Activated T-helper 9 cell treated with anti-CD3 and anti-CD28 coated beads, Interleukin-2, amount 50 U/mL, for 16 hours (primary cell): Measurements from ENCODE around the gene MEGF11.

Experiments
- DNase-seq: peaks from one replicate; pipeline ENCODE4 v3.0.0-alpha.2; 2020; ENCODE audit warnings: low read depth

Gene MEGF11

GRCh38 chr15:66170042-66170441 is 83.5 kb downstream of the MEGF11 start:
- no peak for DNase-seq

- no peak for DNase-seq
Measured at GRCh38 chr15:66169625-66170024, 83.9 kb downstream of the MEGF11 start.

- no peak for DNase-seq
Measured at GRCh38 chr15:66169023-66169422, 84.5 kb downstream of the MEGF11 start.

GRCh38 chr15:66167854-66168253 is 85.7 kb downstream of the MEGF11 start:
- DNase-seq: no peak

DNA sequence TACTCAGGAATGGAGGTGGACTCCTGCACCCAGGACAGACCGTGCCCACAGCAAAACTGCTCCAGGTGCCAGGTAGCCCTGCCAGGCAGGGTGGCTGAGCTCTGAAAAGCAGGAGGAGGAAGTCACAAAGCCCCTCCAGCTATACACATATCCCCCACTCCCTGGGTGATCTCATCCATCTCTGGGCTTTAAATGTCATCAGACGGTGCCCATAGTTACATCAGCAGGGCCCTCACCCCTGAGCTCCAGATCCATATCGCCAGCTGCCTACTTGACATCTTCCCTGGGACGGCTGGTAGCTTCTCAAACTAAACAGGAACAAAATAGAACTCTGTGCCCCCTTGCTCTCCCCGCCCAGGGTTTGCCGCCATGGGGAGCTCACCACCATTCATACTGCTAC is 87.7 kb downstream of the MEGF11 start:
- no peak for DNase-seq

- DNase-seq: no peak
Measured at GRCh38 chr15:66164788-66165187, 88.8 kb downstream of the MEGF11 start.

GRCh38 chr15:66163553-66163952 is 90.0 kb downstream of the MEGF11 start:
- no peak for DNase-seq

DNA sequence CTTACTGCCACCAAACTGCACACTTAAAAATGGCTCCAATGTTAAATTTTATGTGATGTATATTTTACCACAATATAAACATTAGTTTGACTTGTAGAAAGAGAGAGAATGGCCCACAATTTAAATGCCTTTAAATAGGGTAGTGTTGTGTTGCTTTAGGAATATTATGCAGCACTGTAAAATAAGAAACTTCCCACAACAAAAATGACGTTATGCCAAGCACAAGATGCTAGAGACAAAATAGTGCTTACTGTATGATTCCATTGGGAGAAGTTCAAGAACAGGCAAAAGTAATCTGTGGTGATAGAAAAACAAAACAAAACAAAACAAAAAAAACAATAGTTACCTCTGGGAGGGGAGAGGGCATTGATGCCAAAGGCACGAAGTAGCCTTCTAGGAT is 91.3 kb downstream of the MEGF11 start:
- no peak for DNase-seq

DNA sequence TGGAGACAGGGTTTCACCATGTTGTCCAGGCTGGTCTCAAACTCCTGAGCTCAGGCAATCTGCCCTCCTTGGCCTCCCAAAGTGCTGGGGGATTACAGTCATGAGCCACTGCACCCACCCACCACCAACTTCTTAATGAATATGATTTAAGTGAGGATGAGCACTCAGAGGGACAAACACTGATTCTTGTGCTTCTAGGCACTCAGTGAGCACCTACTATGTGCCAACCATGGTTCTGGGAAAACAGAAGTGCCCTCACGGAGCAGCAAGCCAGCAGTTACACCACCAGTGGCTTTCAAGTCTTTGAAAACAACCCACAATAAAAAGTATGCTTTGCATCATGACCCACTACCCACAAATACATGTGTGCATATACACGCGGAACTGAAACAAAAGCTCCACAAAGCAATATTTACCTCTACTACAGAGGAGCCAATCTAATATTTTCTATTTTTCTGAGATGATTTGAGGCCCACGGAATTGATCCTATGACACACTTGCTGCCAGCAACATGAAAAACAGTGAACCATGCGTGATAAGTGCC is 91.9 kb downstream of the MEGF11 start:
- DNase-seq: no peak

DNA sequence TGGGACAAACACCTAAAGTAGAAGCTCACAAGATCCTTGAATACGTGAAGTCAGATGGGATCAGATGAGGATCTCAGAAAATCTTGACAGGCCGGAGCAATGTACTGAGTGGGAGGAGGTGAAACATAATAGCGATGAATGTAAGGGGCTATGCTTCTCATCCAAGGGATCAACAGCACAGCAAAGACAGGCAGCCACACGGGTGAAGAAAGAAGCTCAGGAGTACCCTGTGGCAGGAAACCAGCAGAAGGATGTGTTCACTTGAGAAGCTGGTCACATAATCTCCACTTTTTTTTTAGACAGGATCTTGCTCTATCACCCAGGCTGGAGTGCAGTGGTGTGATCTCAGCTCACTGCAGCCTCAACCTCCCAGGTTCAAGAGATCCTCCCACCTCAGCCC is 92.4 kb downstream of the MEGF11 start:
- no peak for DNase-seq

DNA sequence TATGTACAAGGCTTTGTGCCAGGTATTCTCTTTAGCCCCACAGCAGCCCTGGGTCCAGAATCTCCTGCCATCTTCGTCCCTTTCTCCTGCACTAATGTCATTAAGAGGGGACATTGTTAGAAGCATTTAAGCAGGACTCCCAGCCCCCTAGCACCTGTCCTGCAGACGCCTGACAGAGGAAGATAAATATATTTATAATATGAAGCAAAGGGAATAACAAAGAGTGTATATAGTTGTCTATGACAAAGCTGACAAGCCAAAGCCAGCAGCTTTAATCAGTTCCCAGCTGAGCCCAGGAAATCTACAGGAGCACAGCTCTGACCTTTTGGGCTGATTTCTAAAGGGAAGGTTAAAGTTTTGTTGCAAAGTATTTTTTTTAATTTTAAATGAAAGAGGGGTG is 96.0 kb downstream of the MEGF11 start:
- no peak for DNase-seq

- no peak for DNase-seq
Measured at GRCh38 chr15:66156310-66156975, 97.1 kb downstream of the MEGF11 start.

DNA sequence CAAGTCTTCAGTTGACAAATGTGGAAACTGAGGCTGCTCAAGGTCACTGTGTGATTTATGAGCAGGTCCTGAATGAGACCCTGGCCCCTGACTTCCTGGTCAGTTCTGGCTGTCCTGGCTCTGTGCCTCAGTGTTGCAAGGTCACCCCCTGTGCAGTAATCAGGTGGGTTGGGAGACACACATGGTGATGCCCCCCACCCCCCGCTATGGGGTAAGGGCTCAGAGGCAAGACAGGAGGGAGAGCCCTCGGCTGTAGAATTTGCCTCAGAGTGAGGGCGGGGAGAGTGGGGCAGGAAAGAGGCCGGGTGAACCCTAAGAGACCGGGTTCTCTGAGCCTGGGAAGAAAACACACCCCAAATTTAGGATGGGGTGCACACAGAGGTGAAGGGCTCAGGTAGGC is 98.5 kb downstream of the MEGF11 start:
- no peak for DNase-seq

- no peak for DNase-seq
Measured at GRCh38 chr15:66154581-66154980, 99.0 kb downstream of the MEGF11 start.

GRCh38 chr15:66153549-66154415 is 99.8 kb downstream of the MEGF11 start:
- no peak for DNase-seq

GRCh38 chr15:66152650-66153049 is 100.9 kb downstream of the MEGF11 start:
- no peak for DNase-seq

DNA sequence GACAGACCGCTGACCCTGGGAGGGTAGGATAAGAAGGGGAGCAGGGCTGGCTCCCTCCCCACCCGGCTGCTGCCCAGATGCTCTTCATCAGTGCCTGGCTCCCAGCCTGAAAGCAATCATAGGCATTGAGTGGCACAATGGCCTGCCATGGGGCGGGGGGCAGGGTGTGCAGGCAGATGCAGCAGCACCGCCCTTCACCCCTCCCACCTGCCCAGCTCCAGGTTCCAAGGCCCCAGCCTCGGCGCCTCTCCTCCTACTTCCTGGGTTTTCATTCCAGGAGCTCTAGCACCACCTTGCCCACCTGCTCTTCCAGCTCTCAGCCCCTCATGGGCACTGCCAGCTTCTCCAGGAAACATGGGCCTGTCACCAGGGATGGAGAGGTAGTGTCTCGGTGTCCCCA is 101.7 kb downstream of the MEGF11 start:
- DNase-seq: no peak

GRCh38 chr15:66149871-66150270 is 103.7 kb downstream of the MEGF11 start:
- DNase-seq: no peak

GRCh38 chr15:66148187-66148586 is 105.4 kb downstream of the MEGF11 start:
- DNase-seq: no peak

- no peak for DNase-seq
Measured at GRCh38 chr15:66147440-66147839, 106.1 kb downstream of the MEGF11 start.

DNA sequence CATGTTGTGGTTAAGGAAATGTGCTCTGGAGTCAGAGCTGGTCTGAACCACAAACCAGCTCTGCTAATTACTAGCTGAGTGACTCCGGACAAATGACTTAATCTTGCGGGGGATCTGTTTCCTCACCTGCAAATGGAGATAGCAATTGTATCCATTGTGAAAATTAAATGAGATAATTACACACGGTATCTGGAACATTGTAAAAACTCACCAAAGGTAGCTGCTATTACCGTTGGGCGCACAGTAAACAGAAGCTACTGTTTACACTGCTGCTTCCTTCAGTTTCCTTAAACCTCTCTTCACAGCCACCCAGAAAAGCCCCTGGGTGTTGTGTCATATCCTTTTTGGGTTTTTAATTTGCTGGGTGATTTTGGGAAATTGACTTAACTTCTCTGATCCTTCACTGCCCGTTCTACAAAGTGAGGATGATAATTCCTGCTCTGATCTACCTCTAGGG is 107.8 kb downstream of the MEGF11 start:
- no peak for DNase-seq

DNA sequence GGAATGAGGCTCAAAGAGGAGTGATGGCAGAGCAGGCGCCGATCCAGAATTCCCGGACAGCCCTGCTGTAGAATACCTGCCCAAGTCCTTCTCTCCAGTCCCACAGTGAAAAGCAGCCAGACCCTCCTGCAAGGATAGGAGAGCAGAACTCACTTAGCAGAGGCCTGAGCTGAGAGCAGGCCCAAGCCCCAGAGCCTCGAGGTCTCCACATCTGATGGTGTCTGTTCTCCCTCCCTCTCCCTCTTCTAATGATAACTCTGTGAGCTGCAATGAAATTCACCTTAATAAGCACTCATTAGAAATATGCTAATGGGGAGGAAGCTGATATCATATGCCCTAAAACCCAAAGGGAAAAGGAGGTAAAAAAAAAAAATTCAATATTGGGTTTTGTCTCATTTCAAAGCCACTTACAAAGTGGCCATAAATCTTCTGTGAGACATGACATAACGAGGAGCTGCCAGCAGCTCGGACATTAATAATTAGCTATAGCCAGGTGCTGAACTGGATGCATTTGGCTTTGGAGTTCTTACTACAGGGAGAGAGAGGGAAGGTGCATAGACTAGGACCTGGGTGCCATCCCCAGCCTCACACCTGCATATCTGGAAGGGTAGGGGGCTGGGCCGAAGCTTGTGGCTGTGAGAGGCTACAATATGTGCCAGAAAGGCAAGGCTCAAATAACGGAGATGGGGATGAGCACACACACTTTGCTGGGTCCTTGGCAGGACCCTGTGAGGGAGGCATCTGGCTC is 108.4 kb downstream of the MEGF11 start:
- DNase-seq: no peak

DNA sequence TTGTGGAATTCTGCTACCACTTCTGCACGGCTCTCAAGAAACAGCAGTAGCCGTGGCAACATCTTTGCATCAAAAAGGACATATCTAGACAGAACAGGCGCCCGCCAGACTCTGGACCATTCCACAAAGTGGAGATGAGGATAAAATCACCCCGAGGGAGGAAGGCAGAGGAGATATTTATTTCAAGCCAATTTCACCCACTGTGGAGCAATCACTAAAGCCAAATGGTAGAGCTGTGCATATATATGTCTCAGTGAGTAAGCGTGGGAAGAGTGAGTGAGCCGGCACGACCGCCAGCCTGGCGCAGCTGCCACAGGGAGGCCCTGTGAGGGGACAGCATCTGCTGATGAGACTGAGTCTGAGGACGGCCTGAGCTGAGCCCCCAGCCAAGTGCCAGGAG is 111.3 kb downstream of the MEGF11 start:
- no peak for DNase-seq
